Ovary (tissue), 9 donors: ENCODE data around the gene ABHD12. TPM values are rescaled to one million over a fixed set of nuclear protein-coding genes. Genes with fewer than 3 reads are reported as not detected.
A peak's percentile ranks its signal among the peaks of the same experiment; 100 is the strongest.

Experiments used
- DNase-seq, 5 donors: peaks; one replicate each; pipeline ENCODE4 v3.0.0-alpha.2; 2019 to 2020
- H3K27ac ChIP-seq, 2 donors: fragments of 200-600 bp; one replicate each; pipeline versions ENCODE4 v1.5.1 to v1.8.0; 2019 to 2022
- H3K27me3 ChIP-seq: fragments of 200-600 bp; one replicate; pipeline ENCODE4 v1.8.0; 2022
- H3K36me3 ChIP-seq: fragments of 200-600 bp; sonication (generic); one replicate; pipeline ENCODE4 v1.5.1; 2019
- H3K4me1 ChIP-seq: one replicate; pipeline ENCODE4 v1.8.1; 2013; ENCODE audit warnings: mild to moderate bottlenecking, moderate library complexity; ENCODE audit not compliant: insufficient read depth
- H3K4me3 ChIP-seq: fragments of 200-600 bp; sonication (generic); one replicate; pipeline ENCODE4 v1.5.1; 2017
- H3K9me3 ChIP-seq, 2 donors: fragments of 200-600 bp in 1 of 2; sonication (generic) in 1 of 2; one replicate each; pipeline versions ENCODE4 v1.5.1 to v1.8.1; 2013 to 2019; ENCODE audit warnings: mild to moderate bottlenecking in 1 of 2, moderate library complexity in 1 of 2
- CTCF ChIP-seq, 3 donors: fragments of 450-650 bp in 2 of 3; fragments of 200-600 bp in 1 of 3; IDR thresholded peaks; one replicate each; pipeline versions ENCODE4 v1.5.1 to v1.8.0; 2016 to 2022; ENCODE audit warnings: antibody characterized with exemption in 3 of 3, mild to moderate bottlenecking in 1 of 3
- EP300 ChIP-seq: sonication (generic); formaldehyde crosslinking; IDR thresholded peaks from one replicate; pipeline ENCODE4 v1.6.1; 2017; ENCODE audit warnings: antibody characterized with exemption
- POLR2A ChIP-seq: fragments of 450-650 bp; IDR thresholded peaks from one replicate; pipeline ENCODE4 v1.6.1; 2017; ENCODE audit warnings: antibody characterized with exemption, mild to moderate bottlenecking, moderate library complexity
- WGBS, 3 donors: extraction: QIAGEN DNeasy Blood & Tissue Kit in 1 of 3; methylation state at CpG; one replicate each; pipeline versions ENCODE4 v1.1.5 to v1.1.7; 2013 to 2017; 5-methylcytosine and 5-hydroxymethylcytosine counted together
- intact Hi-C, 4 donors: fragments of 100-400 bp; cut with DNase I; formaldehyde crosslinking; loops; one replicate each; pipeline versions ENCODE4 v1.11.0 to v1.15.1; 2022 to 2023
- polyA plus RNA-seq, 2 donors: library from polyadenylated mRNA; stranded (reverse); fragments of 200-250 nt in 1 of 2; fragments of 350-450 nt in 1 of 2; fragmentation: Illumina TruSeq in 1 of 2; extraction: RNeasy Lipid Tissue Mini Kit (QIAGEN cat#74804) in 1 of 2; gene quantifications; one replicate each; pipeline ENCODE4 v1.2.3, GENCODE V29; 2013 to 2014
- total RNA-seq, 7 donors: library from RNA; depleted of rRNA in 2 of 7; stranded (reverse); fragments of >200 nt in 2 of 7; fragmentation: NEBNext Ultra II Directional in 3 of 7; extraction: Animal tissue kit (Norgen Biotek cat#: 25700) in 3 of 7; gene quantifications; one replicate each; pipeline versions ENCODE4 v1.1.0 to v1.2.4, GENCODE V29; 2016 to 2023
- donor health status: DM: no; HTN: no; CAD: no; lungs with moderate emphysema.
- donor health status: DM: no; HTN: no; CAD: no.
- donor health status: Bipolar disorder and iron deficiency.
- donor health status: DM: yes; HTN: yes; CAD: no.
- donor health status: DM: no; HTN: no; CAD: no.
- donor health status: DM: yes; HTN: yes; CAD: no.

ABHD12 gene
- total and polyA plus RNA-seq, 9 donors: 15.0 to 87.6 (median 37.6) TPM

DNA sequence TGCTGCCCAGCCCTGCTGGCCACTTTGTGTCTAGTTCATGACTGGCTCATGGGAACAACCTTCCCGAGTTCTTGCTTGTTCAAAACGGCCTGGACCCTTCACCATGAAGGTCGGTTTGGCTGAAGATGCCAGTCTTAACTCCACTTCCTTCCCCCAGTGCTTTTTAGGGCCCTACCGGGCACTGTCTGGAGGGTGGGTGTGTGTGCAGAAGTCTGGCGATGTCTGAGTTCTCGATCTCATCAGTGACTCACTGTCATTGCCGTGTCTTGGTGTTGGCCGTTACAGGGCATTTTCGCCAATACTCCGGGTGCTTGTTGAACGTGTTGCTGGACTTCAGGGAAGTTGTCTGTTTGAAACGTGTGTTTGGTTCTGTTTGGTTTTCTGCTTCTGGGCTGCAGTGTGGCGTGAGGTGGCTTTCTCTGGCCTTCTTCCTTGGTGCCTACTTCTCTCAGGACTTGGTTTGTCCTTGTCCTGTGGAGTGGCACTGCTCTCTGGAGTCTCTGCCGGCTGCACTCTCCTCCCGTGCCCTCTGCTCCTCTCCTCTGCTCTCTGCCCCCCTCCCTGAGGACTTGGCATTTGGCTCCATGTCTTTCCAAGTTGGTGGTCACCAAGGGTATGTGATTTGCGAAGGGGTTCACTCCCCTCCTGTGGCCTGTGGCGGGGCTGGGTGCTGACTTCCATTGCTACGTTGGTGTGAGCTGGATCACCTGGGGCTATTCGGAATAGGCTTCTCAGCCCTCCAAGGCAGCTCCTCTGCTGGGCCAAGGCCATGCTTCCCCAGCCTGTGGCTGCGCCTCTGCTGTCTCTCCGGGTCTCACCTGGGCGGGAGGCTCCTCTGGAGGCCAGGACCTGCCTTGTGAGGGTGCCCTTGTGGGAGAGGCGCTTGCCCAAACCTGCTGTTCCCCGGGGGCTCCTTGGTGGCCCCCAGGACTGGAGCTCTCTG, 104.5 kb downstream of the ABHD12 start:
- peak; percentile 6 to 26 (median 11) for DNase-seq
- 84 to 88% (median 86%) methylated on average over 24 of the region's 24 CpGs for WGBS, 3 donors
- no peaks in the 10 kb centered on the region for H3K36me3 ChIP-seq

DNA sequence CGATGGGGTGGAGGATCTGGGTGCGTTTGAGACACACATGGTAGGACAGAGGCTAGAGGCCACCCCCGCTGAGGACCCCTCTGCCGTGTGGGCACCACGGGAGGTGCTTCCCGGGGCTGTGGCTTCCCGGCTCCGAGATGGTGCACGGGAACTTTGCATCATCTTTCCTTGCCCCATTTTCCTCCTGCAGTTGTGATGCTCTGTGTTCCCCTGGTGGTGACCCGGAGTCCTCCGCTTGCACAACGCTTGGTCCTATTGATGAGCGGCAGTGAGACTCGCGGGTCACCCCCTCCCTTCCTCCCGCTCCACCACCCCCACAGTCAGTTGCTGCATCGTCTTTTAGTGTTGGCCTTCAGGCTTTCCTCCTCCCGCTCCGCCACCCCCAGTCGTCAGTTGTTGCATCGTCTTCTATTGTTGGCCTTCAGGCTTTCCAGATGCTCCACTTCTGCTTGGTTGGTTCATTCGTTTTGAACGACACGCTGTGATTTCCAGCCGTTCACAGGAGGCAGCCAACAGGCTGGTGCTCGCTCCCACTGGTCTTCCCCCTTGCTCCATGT, 105.5 kb downstream of the ABHD12 start:
- Histone ChIP-seq H3K27me3 (no peaks in the 10 kb centered on the region), H3K4me1 (no peaks in the 10 kb centered on the region), H3K27ac (no peak overlapping the region), H3K9me3 (no peaks in the 10 kb centered on the region), H3K36me3 (no peaks in the 10 kb centered on the region), H3K4me3 (no peak overlapping the region)
- DNase-seq: peak; percentile 3 to 26 (median 9)
- intact Hi-C loops: no loop called here
- TF ChIP-seq CTCF (IDR thresholded peaks at IDR 0.05): no peak
- TF ChIP-seq POLR2A: no peak
- no peak for TF ChIP-seq EP300
- 80 to 82% (median 82%) methylated on average over 26 of the region's 26 CpGs for WGBS, 3 donors

More for the DNA sequence above, 104.5 kb downstream of the ABHD12 start:
- TF ChIP-seq EP300: no peak
- no peak for TF ChIP-seq POLR2A
- no peak for TF ChIP-seq CTCF (IDR thresholded peaks at IDR 0.05)
- H3K4me3 ChIP-seq: no peak overlapping the region
- intact Hi-C loops: no loop called here
- no peaks in the 10 kb centered on the region for H3K27me3 ChIP-seq
- H3K4me1 ChIP-seq: no peaks in the 10 kb centered on the region
- H3K27ac ChIP-seq: no peak overlapping the region
- H3K9me3 ChIP-seq: no peaks in the 10 kb centered on the region

- no peaks in the 10 kb centered on the region for H3K4me1 ChIP-seq
- H3K36me3 ChIP-seq: no peaks in the 10 kb centered on the region
- peak in 4 of 5 donors; percentile 2 to 21 (median 12) for DNase-seq
- H3K27me3 ChIP-seq: no peaks in the 10 kb centered on the region
- no peaks in the 10 kb centered on the region for H3K9me3 ChIP-seq
- no peak overlapping the region for H3K4me3 ChIP-seq
- TF ChIP-seq EP300: no peak
- no peak for TF ChIP-seq POLR2A
- no peak for TF ChIP-seq CTCF (IDR thresholded peaks at IDR 0.05)
- WGBS, 3 donors: 90 to 92% (median 91%) methylated on average over 17 of the region's 17 CpGs
- intact Hi-C loops: no loop called here
- H3K27ac ChIP-seq: no peak overlapping the region
These were observed 106.5 kb downstream of the ABHD12 start for GRCh38 chr20:25284131-25284601.

DNA sequence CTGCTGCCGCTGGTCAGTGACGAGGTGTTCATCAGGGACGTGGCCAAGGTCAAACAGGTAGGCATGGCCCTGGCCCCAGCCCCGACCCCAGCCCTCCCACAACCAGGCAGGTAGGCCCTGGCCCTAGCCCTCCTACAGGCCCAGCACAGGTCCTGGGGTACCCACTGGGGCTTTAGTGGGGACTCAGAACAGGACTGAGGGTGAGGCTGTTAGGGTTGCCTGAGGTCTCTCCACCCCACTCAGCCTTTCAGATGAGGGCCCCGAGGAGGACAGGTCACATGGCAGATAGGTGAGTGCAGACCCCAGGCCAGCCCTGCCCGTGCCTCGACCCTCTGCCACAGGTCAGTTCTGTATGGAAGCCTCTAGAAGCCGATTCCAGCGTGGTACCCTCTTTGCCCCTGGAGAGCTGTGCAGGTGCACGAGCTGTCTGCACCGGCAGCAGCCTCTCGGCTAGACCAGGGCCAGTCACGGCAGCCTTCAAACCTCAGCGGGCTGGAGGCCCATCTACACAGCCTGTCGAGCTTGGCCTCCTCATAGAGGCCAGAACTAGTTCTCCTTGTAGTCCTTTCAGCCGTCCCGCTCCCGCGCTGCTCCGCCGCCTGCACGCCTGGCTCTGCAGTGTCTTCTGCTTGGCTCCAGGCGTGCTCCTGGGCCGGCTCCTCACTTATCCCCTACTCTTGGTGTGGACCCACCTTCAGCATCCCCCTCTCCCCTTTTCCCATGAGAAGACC, 107.2 kb downstream of the ABHD12 start:
- H3K9me3 ChIP-seq: no peaks in the 10 kb centered on the region
- no peak overlapping the region for H3K4me3 ChIP-seq
- intact Hi-C loops: no loop called here
- no peak overlapping the region for H3K27ac ChIP-seq
- no peaks in the 10 kb centered on the region for H3K36me3 ChIP-seq
- TF ChIP-seq EP300 (no peak), CTCF (IDR thresholded peaks at IDR 0.05) (no peak), POLR2A (no peak)
- no peaks in the 10 kb centered on the region for H3K27me3 ChIP-seq
- no peaks in the 10 kb centered on the region for H3K4me1 ChIP-seq
- WGBS, 3 donors: 89 to 90% (median 90%) methylated on average over 23 to 24 of the region's 24 CpGs
- peak; percentile 5 to 24 (median 14) for DNase-seq
